Panc1 (cell line): ENCODE results near the gene XIAP.
"Not testable (repeated sequence)": the region's sequence is repeated elsewhere in the genome, so short reads cannot be mapped to it uniquely, and the experiment has no call there.

ENCODE experiments used
- POLR2AphosphoS5 ChIP-seq: IDR thresholded peaks from 2 replicates; pipeline ENCODE4 v1.6.1; 2012; ENCODE audit warnings: mild to moderate bottlenecking, low read depth, low read length, moderate library complexity
- TCF7L2 ChIP-seq: IDR thresholded peaks from 2 replicates; pipeline ENCODE4 v1.6.1; 2011; ENCODE audit warnings: mild to moderate bottlenecking, low read depth, low read length, inconsistent platforms
- TF ChIP-seq, protein P1 (sequence below): fragments of 450-650 bp; IDR thresholded peaks from 2 replicates; pipeline ENCODE4 v1.5.1; 2017; ENCODE audit warnings: mild to moderate bottlenecking
- TF ChIP-seq, protein P2 (sequence below), 2 experiments: IDR thresholded peaks; 2 replicates each; pipeline ENCODE4 v1.6.1; 2011 to 2012; ENCODE audit warnings: low read depth in 2 of 2, control low read depth in 1 of 2, low read length in 1 of 2, mild to moderate bottlenecking in 1 of 2, moderate library complexity in 1 of 2; ENCODE audit not compliant: insufficient read depth in 1 of 2

DNA sequence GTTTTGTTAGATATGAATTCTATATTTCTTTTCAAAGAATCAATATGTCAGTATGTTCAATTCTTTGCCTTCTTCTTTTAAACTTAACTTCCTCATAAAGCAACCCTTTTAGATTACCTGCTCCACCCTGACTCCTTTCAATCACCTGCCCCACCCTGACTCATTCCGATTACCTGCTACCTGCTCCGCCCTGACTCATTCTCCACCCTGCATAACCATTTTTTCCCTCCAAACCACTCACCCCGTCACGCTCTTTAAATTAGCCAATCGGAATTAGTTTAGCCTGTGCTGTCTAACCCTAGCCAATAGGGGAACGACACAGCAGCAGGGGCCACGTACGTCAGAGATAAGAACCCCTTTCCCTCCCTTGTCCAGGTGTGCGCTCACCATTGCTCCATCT lies 9.9 kb upstream of the XIAP start:
- TF ChIP-seq, protein P1, sequence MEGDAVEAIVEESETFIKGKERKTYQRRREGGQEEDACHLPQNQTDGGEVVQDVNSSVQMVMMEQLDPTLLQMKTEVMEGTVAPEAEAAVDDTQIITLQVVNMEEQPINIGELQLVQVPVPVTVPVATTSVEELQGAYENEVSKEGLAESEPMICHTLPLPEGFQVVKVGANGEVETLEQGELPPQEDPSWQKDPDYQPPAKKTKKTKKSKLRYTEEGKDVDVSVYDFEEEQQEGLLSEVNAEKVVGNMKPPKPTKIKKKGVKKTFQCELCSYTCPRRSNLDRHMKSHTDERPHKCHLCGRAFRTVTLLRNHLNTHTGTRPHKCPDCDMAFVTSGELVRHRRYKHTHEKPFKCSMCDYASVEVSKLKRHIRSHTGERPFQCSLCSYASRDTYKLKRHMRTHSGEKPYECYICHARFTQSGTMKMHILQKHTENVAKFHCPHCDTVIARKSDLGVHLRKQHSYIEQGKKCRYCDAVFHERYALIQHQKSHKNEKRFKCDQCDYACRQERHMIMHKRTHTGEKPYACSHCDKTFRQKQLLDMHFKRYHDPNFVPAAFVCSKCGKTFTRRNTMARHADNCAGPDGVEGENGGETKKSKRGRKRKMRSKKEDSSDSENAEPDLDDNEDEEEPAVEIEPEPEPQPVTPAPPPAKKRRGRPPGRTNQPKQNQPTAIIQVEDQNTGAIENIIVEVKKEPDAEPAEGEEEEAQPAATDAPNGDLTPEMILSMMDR = not testable (repeated sequence)
- TF ChIP-seq POLR2AphosphoS5, TCF7L2: not testable (repeated sequence)
- TF ChIP-seq, protein P2, sequence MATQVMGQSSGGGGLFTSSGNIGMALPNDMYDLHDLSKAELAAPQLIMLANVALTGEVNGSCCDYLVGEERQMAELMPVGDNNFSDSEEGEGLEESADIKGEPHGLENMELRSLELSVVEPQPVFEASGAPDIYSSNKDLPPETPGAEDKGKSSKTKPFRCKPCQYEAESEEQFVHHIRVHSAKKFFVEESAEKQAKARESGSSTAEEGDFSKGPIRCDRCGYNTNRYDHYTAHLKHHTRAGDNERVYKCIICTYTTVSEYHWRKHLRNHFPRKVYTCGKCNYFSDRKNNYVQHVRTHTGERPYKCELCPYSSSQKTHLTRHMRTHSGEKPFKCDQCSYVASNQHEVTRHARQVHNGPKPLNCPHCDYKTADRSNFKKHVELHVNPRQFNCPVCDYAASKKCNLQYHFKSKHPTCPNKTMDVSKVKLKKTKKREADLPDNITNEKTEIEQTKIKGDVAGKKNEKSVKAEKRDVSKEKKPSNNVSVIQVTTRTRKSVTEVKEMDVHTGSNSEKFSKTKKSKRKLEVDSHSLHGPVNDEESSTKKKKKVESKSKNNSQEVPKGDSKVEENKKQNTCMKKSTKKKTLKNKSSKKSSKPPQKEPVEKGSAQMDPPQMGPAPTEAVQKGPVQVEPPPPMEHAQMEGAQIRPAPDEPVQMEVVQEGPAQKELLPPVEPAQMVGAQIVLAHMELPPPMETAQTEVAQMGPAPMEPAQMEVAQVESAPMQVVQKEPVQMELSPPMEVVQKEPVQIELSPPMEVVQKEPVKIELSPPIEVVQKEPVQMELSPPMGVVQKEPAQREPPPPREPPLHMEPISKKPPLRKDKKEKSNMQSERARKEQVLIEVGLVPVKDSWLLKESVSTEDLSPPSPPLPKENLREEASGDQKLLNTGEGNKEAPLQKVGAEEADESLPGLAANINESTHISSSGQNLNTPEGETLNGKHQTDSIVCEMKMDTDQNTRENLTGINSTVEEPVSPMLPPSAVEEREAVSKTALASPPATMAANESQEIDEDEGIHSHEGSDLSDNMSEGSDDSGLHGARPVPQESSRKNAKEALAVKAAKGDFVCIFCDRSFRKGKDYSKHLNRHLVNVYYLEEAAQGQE (IDR thresholded peaks at IDR 0.05; ENCODE audit: insufficient read depth in 1 of 2, low read depth in 2 of 2, low read length in 1 of 2) = not testable (repeated sequence)
